Mucosa of descending colon (tissue), 3 donors: ENCODE results near the gene TGFBR2. TPM values are rescaled to one million over a fixed set of nuclear protein-coding genes. Genes with fewer than 3 reads are reported as not detected.

Experiments
- ATAC-seq: fragments of 200-7000 bp; cut with Tn5 transposase; one replicate; pipeline ENCODE4 v1.9.1; 2020; ENCODE audit warnings: mild to moderate bottlenecking, moderate library complexity
- DNase-seq, 3 donors: peaks; one replicate each; pipeline ENCODE4 v3.0.0-alpha.2; 2020
- H3K36me3 ChIP-seq: fragments of 200-600 bp; one replicate; pipeline ENCODE4 v1.8.0; 2021; ENCODE audit warnings: low read depth, mild to moderate bottlenecking
- H3K4me1 ChIP-seq: fragments of 200-600 bp; one replicate; pipeline ENCODE4 v1.8.0; 2021; ENCODE audit warnings: low read depth, mild to moderate bottlenecking
- H3K4me3 ChIP-seq: fragments of 200-600 bp; one replicate; pipeline ENCODE4 v1.8.0; 2021; ENCODE audit warnings: mild to moderate bottlenecking
- H3K9me3 ChIP-seq: fragments of 200-600 bp; one replicate; pipeline ENCODE4 v1.8.0; 2021; ENCODE audit warnings: mild to moderate bottlenecking
- intact Hi-C, 2 donors: fragments of 100-400 bp; cut with DNase I in 1 of 2; cut with micrococcal nuclease in 1 of 2; formaldehyde crosslinking; loops; one replicate each; pipeline versions ENCODE4 v1.11.0 to v1.11.1; 2022; cut with DNase I, micrococcal nuclease
- total RNA-seq, 3 donors: library from RNA; stranded (reverse); fragmentation: NEBNext Ultra II Directional in 2 of 3; extraction: Animal tissue kit (Norgen Biotek cat#: 25700) in 2 of 3; gene quantifications; one replicate each; pipeline versions ENCODE4 v1.2.1 to v1.2.4, GENCODE V29; 2021 to 2023
- TF ChIP-seq, protein P1 (sequence below): fragments of 200-600 bp; IDR thresholded peaks from one replicate; pipeline ENCODE4 v1.8.0; 2022; ENCODE audit warnings: antibody characterized with exemption, mild to moderate bottlenecking
- donor health status: DM: no; HTN: no; CAD: no; lungs with moderate emphysema.
- donor health status: DM: no; HTN: no; CAD: no.
- donor health status: DM: no; HTN: yes; CAD: no.

TGFBR2 gene
- total RNA-seq, 3 donors from 2014 or later = 39.0 to 134 (median 71.4) TPM

DNA sequence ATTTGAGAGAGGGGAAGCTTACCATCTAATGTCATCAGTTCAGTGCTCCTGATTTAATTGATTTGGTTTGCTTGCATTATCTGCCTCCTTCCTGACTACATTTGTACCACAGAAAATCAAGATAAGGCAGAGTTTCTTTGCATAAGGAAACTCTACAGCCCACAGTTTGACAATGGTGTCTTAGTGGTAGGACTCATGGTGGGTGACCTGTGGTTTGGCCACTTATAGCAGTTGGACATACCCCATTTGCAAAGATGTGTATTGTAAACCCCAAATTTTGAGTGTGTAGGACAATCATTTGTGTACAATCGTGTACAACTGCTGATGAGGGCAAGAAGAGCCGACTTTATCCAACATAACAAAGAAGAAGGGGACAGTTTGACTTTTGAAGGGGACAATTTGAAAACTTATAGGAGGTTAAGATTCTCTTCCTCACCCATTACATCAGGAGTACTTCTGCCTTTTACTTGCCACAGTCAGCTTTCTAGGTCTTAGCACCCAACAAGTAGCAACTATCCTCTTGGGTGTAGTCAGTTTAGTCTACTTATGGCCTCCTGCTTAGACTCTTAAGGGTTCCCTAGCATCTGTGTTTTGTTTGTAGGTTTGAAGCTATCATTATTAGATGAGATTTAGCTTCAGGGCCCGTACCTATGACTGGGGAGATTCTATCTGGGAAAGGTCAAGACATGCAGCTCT, 6.2 kb downstream of the TGFBR2 start:
- TF ChIP-seq, protein P1, sequence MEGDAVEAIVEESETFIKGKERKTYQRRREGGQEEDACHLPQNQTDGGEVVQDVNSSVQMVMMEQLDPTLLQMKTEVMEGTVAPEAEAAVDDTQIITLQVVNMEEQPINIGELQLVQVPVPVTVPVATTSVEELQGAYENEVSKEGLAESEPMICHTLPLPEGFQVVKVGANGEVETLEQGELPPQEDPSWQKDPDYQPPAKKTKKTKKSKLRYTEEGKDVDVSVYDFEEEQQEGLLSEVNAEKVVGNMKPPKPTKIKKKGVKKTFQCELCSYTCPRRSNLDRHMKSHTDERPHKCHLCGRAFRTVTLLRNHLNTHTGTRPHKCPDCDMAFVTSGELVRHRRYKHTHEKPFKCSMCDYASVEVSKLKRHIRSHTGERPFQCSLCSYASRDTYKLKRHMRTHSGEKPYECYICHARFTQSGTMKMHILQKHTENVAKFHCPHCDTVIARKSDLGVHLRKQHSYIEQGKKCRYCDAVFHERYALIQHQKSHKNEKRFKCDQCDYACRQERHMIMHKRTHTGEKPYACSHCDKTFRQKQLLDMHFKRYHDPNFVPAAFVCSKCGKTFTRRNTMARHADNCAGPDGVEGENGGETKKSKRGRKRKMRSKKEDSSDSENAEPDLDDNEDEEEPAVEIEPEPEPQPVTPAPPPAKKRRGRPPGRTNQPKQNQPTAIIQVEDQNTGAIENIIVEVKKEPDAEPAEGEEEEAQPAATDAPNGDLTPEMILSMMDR = no peak
- no peaks in the 10 kb centered on the region for H3K9me3 ChIP-seq
- no peak overlapping the region for H3K4me3 ChIP-seq
- no peaks in the 10 kb centered on the region for H3K36me3 ChIP-seq
- peak; percentile 22 for ATAC-seq
- H3K4me1 ChIP-seq = peaks cover 8% of the 10 kb centered on the region
- intact Hi-C loops = no loop called here
- no peak for DNase-seq

DNA sequence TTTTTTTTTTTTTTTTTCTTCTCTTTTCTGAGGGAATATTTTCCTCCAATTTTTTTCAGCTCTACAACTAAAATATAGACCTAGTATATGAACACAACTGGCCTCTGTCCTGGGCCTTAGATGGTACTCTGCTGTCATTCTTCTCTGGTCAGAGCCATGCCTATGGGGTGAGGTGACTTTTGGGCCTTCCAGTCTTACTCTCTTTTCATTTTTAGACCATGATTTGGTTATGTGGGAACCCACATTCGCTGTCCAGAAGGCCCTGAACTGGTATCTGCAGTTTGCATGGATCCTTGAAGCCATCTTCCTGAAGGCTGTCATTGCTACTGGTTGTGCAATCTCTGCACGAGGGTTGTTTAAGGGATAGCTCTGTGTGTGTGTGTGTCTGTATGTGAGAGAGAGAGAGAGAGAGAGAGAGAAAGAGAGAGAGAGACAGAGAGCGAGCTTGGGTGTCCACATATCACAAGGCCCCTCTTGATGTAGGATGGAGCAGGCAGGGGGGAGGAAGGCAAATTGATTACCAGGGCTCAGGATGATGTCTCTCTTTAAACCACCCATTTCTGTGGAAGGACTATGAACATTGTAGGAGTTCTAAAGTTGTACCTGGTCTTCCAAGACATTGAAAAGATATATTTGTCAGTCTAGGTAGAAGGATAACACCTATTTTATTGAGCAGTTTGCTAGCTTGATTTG, 6.9 kb downstream of the TGFBR2 start:
- TF ChIP-seq, protein P1 = no peak
- DNase-seq (no peak), ATAC-seq (peak; percentile 34)
- H3K36me3 ChIP-seq = no peaks in the 10 kb centered on the region
- peaks cover 8% of the 10 kb centered on the region for H3K4me1 ChIP-seq
- intact Hi-C loops = no loop called here
- no peak overlapping the region for H3K4me3 ChIP-seq
- H3K9me3 ChIP-seq = no peaks in the 10 kb centered on the region

DNA sequence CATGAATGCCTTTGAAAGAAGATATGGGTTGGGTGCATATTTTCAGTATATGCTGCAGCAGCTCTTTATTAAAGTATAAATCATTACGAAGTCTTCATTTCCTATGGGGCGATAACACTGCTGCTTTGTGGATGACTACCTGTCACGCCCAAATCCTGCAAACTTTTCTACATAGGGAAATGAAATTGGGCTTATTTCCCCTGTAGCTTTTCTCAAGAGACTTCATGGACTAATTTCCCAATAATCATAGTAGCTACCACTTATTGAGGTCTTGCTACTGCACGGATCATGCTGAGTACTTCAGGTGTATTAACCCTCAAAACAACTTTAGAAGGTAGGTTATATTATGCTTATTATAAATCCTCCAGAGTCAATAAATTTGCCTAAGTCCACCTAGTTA, 8.0 kb downstream of the TGFBR2 start:
- Histone ChIP-seq H3K36me3 (no peaks in the 10 kb centered on the region), H3K4me3 (no peak overlapping the region), H3K4me1 (peaks cover 8% of the 10 kb centered on the region), H3K9me3 (no peaks in the 10 kb centered on the region)
- TF ChIP-seq, protein P1 = no peak
- intact Hi-C loops = no loop called here
- ATAC-seq (no peak), DNase-seq (no peak)

DNA sequence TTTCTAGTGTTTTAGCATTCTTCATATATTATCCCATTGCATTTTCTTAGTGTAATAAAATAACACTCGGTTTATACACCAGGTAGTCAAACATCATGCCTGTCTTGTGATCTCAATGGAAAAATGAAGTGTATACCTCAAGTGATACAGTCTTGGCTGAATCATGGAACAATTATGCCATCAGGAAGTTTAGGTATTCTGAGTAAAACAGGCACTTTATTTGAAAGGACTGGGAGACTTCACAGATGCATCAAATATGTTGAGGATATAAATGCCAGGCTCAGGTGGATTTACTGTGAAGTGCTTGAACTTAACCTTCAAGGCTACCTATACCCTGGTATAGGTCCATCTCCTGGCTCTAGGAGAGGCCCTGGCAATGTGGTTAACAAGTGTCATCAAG, 8.5 kb downstream of the TGFBR2 start:
- no peaks in the 10 kb centered on the region for H3K36me3 ChIP-seq
- H3K9me3 ChIP-seq = no peaks in the 10 kb centered on the region
- ATAC-seq = peak; percentile 6
- intact Hi-C loops = no loop called here
- H3K4me3 ChIP-seq = no peak overlapping the region
- TF ChIP-seq, protein P1 = no peak
- no peak for DNase-seq
- H3K4me1 ChIP-seq = peaks cover 8% of the 10 kb centered on the region

DNA sequence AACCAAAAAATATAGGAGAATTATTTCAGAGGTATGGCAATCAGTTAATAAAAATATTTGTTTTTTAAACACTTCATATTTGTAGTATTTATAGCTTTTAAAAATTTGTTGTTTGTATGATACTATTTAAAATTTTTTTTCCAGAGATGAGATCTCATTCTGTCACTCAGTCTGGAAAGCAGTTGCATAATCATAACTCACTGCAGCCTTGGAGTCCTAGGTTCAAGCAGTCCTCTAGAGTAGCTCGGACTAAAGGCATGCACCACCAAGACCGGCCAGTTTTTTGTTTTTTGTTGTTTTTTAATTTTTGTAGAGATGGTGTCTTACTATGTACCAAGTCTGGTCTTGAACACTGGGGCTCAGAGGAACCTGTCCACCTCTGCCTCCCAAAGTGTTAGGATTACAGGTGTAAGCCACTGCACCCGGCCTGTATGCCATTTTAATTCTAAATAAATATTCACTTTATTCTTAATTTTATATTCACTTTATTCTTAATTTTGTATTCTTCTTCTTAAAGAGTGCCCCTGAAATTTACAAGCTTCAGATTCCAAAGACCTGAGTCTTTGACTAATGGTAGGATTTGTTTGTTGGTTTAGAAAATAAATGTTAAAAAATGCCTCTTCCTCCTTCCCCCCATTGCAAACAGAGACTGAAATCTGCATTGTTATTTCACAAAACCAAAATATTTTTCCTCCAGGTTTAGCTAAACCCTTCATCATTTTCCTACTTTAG, 9.4 kb downstream of the TGFBR2 start:
- intact Hi-C loops = no loop called here
- ATAC-seq (no peak), DNase-seq (no peak)
- Histone ChIP-seq H3K4me3 (no peak overlapping the region), H3K36me3 (no peaks in the 10 kb centered on the region), H3K4me1 (peaks cover 8% of the 10 kb centered on the region), H3K9me3 (no peaks in the 10 kb centered on the region)
- TF ChIP-seq, protein P1 = no peak
